ENCODE results near the gene BARHL1. TPM values are rescaled to one million over a fixed set of nuclear protein-coding genes. Genes with fewer than 3 reads are reported as not detected.

Gene BARHL1
- total and polyA plus RNA-seq, 2 of the 4 experiments (the other 2 are of a cell fraction), result not detected

GRCh38 chr9:132541051-132541450 is 41.4 kb upstream of the BARHL1 start:
- H3K9me1 ChIP-seq (ENCODE audit: insufficient read depth, low read length), result no peaks in the 10 kb centered on the region
- no peak overlapping the region for H3K4me2 ChIP-seq (ENCODE audit: low read depth, low read length)
- no peaks in the 10 kb centered on the region for H3K36me3 ChIP-seq (ENCODE audit: control insufficient read depth, insufficient read depth, low read length)
- in situ Hi-C loops (cut with MboI; ENCODE audit: low sequenced_read_pairs), result no loop called here
- no peak overlapping the region for H3K18ac ChIP-seq (ENCODE audit: low read depth, low read length)
- no peak overlapping the region for H3K9ac ChIP-seq (ENCODE audit: low read depth, low read length)
- H4K8ac ChIP-seq (ENCODE audit: low read depth in 2 of 2, low read length in 2 of 2), result no peak overlapping the region
- intact Hi-C loops (cut with micrococcal nuclease), result no loop called here
- H2AFZ ChIP-seq (replicated peaks; ENCODE audit: low read length, poor library complexity), result no peak overlapping the region
- no peaks in the 10 kb centered on the region for H3K4me1 ChIP-seq (ENCODE audit: control insufficient read depth, insufficient read depth, low read length)
- no peak overlapping the region for H3K56ac ChIP-seq (ENCODE audit: extremely low read depth, insufficient read depth, low read length)
- WGBS, 2 experiments (ENCODE audit: extremely low coverage in 2 of 2, insufficient read length in 1 of 2), result 76% methylated on average over 4 of the region's 8 CpGs; no CpG with 5 or more reads in 1 of the 2 experiments
- no peak overlapping the region for H3K27ac ChIP-seq (ENCODE audit: insufficient read depth, low read length)
- H2BK15ac ChIP-seq (ENCODE audit: low read depth, low read length), result no peak overlapping the region
- no peak overlapping the region for H4K91ac ChIP-seq (ENCODE audit: insufficient read depth, low read depth, low read length)
- H3K79me1 ChIP-seq (ENCODE audit: low read depth in 1 of 2, low read length in 2 of 2), result no peaks in the 10 kb centered on the region
- H4K20me1 ChIP-seq (ENCODE audit: insufficient read depth, low read length), result no peaks in the 10 kb centered on the region
- peaks cover 27% of the 10 kb centered on the region for H3K27me3 ChIP-seq (ENCODE audit: control insufficient read depth, insufficient read depth, low read length)
- POLR2A ChIA-PET (ENCODE audit: unreplicated experiment), result no interaction called here
- H4K5ac ChIP-seq (ENCODE audit: low read depth, low read length), result no peak overlapping the region
- DNase-seq (no peak), ATAC-seq (ENCODE audit: low read depth) (no peak)
- dilution Hi-C loops (cut with HindIII; ENCODE audit: low sequenced_read_pairs, unreplicated experiment), result no loop called here
- no peak overlapping the region for H2BK20ac ChIP-seq (ENCODE audit: low read depth, low read length)
- no peak overlapping the region for H3K23ac ChIP-seq (ENCODE audit: low read depth, low read length)
- no peak overlapping the region for H2BK120ac ChIP-seq (ENCODE audit: low read depth, low read length)
- no peak overlapping the region for H3K4ac ChIP-seq (ENCODE audit: low read depth, low read length)
- no peak overlapping the region for H2BK5ac ChIP-seq (ENCODE audit: low read depth, low read length, poor library complexity, severe bottlenecking)
- no peak for TF ChIP-seq RCOR1 (IDR thresholded peaks at IDR 0.05; ENCODE audit: insufficient replicate concordance, low read length)
- TF ChIP-seq ELK1 (IDR thresholded peaks at IDR 0.05; ENCODE audit: borderline replicate concordance, low read depth, low read length), result no peak
- TF ChIP-seq NFE2L2 (IDR thresholded peaks at IDR 0.05; ENCODE audit: low read depth, low read length), result no peak
- TF ChIP-seq BHLHE40 (IDR thresholded peaks at IDR 0.05; ENCODE audit: low read depth, low read length), result no peak
- TF ChIP-seq SMC3 (IDR thresholded peaks at IDR 0.05; ENCODE audit: low read depth, low read length), result no peak
- no peak for TF ChIP-seq MXI1 (IDR thresholded peaks at IDR 0.05; ENCODE audit: borderline replicate concordance, low read depth, low read length)
- no peak for TF ChIP-seq POLR2A (IDR thresholded peaks at IDR 0.05; ENCODE audit: low read depth, low read length)
- TF ChIP-seq RFX5 (IDR thresholded peaks at IDR 0.05; ENCODE audit: low read depth, low read length), result no peak
- TF ChIP-seq MAZ (IDR thresholded peaks at IDR 0.05; ENCODE audit: borderline replicate concordance, low read depth, low read length), result no peak
- no peak for TF ChIP-seq CTCF (conservative IDR thresholded peaks at IDR 0.05; ENCODE audit: low read depth, low read length)
- TF ChIP-seq MAFK (IDR thresholded peaks at IDR 0.05; ENCODE audit: low read depth, low read length), result no peak
- no peak for TF ChIP-seq CEBPB (IDR thresholded peaks at IDR 0.05; ENCODE audit: low read depth, low read length)
- no peak for TF ChIP-seq USF2 (IDR thresholded peaks at IDR 0.05; ENCODE audit: low read depth, low read length)
- TF ChIP-seq FOS (IDR thresholded peaks at IDR 0.05; ENCODE audit: low read depth, low read length), result no peak
- TF ChIP-seq RAD21 (IDR thresholded peaks at IDR 0.05; ENCODE audit: low read length), result no peak
- no peak for TF ChIP-seq CHD1 (IDR thresholded peaks at IDR 0.05; ENCODE audit: low read depth, low read length)
- no peaks in the 10 kb centered on the region for H3K9me3 ChIP-seq (ENCODE audit: control insufficient read depth, insufficient read depth, low read length)
- no TSS peak for BruUV-seq (replicated peaks)
- no peak overlapping the region for H2AK9ac ChIP-seq (replicated peaks; ENCODE audit: low read depth, low read length, poor library complexity)
- H3K14ac ChIP-seq (replicated peaks; ENCODE audit: low read depth, low read length), result no peak overlapping the region
- H3K4me3 ChIP-seq (ENCODE audit: insufficient read depth, low read depth, low read length), result no peak overlapping the region
- H2AK5ac ChIP-seq (ENCODE audit: low read depth, low read length), result no peak overlapping the region
- CTCF ChIA-PET, result interaction anchor here (0.9 kb wide), 1 partner anchor 31 kb away, joined by 3 read pairs; no protein-coding TSS in a partner anchor

Measured in IMR-90 (cell line).